Ovary (tissue), 3 donors: ENCODE data around the gene CNBP.

Experiments used
- CTCF ChIP-seq, 3 donors: fragments of 450-650 bp in 2 of 3; fragments of 200-600 bp in 1 of 3; IDR thresholded peaks; one replicate each; pipeline versions ENCODE4 v1.5.1 to v1.8.0; 2016 to 2022; ENCODE audit warnings: antibody characterized with exemption in 3 of 3, mild to moderate bottlenecking in 1 of 3
- EP300 ChIP-seq: sonication (generic); formaldehyde crosslinking; IDR thresholded peaks from one replicate; pipeline ENCODE4 v1.6.1; 2017; ENCODE audit warnings: antibody characterized with exemption
- POLR2A ChIP-seq: fragments of 450-650 bp; IDR thresholded peaks from one replicate; pipeline ENCODE4 v1.6.1; 2017; ENCODE audit warnings: antibody characterized with exemption, mild to moderate bottlenecking, moderate library complexity
- donor health status: DM: no; HTN: no; CAD: no.

- no peak for TF ChIP-seq CTCF (IDR thresholded peaks at IDR 0.05)
- no peak for TF ChIP-seq POLR2A
- no peak for TF ChIP-seq EP300
These were observed 61.2 kb downstream of the CNBP start for GRCh38 chr3:129122412-129123011.
